GM19351 (cell line): Measurements from ENCODE around the gene ZNF516.
"Not testable (repeated sequence)": the region's sequence is repeated elsewhere in the genome, so short reads cannot be mapped to it uniquely, and the experiment has no call there.

Experiments
- ATAC-seq: cut with Tn5 transposase; IDR thresholded peaks from one replicate; pipeline ENCODE4 v1.9.1; 2021; ENCODE audit warnings: mild to moderate bottlenecking, moderate library complexity; ENCODE audit not compliant: unreplicated experiment

ZNF516 gene

DNA sequence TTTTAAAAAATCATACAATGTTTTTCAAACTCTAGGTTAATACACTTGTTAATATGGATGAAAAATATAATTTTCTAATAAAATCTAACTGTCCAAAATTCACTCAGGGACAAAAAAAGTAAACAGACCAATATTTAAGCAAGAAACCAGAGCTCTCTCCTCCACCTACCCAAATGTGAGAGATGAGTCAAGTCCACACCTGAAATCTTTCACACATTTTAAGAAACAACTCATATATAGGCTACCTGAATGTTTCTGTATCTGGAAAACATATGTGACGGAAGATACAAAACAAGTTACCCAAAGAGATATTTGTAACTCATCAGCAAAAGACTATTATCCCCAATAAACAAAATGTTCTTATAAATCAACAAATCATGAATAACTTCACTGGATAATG is 20.2 kb downstream of the ZNF516 start:
- ATAC-seq: peak; percentile 37

DNA sequence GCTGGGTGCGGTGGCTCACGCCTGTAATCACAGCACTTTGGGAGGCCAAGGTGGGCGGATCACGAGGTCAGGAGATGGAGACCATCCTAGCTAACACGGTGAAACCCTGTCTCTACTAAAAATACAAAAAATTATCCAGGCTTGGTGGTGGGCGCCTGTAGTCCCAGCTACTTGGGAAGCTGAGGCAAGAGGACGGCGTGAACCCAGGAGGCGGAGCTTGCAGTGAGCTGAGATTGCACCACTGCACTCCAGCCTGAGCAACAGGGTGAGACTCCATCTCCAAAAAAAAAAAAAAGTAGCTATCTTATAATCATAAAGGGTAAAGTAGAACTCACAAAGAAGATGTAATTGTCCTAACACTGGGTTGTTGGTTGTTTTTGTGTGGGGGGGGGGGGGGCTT is 21.5 kb downstream of the ZNF516 start:
- ATAC-seq: not testable (repeated sequence)

GRCh38 chr18:76472829-76473228 is 22.2 kb downstream of the ZNF516 start:
- ATAC-seq: no peak

GRCh38 chr18:76471593-76471992 is 23.4 kb downstream of the ZNF516 start:
- ATAC-seq: no peak

DNA sequence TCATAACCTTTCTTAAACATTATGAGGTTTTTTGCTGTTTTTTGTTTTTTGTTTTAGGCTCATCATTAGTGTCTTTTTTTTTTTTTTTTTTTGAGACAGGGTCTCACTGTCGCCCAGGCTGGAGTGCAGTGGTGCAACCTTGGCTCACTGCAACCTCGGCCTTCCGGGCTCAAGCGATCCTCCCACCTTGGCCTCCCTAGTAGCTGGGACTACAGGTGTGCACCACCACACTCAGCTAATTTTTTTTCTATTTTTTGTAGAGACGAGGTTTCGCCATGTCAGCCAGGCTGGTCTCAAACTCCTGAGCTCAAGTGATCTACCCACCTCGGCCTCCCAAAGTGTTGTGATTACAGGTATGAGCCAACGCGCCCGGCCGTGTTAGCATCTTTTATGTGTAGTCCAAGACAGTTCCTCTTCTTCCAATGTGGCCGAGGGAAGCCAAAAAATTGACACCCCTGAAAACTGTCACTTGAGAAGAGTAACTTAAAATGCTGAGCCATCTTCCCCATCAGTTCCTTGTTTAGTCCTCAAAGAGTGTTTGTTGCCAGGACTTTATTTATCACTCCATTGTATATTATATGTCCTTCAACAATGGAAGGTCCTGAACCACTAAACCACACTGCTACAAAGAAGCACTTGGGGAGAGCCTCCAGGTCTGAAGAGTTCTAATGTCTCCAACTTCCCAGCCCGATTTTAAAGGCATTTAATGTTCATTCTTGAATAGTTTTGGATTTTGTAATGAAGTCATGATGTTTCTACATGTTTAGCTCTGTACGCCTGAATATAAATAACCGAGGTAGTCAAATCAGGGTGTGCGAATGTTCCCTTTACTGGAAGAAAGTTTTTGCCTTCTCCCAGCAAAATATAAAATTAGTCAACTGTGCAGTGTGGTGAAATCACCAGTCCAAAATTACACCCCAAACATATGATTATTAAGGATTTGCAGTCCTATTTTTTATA is 26.4 kb downstream of the ZNF516 start:
- ATAC-seq: no peak

GRCh38 chr18:76467371-76468190 is 27.5 kb downstream of the ZNF516 start:
- ATAC-seq: no peak

- no peak for ATAC-seq
These were observed 28.5 kb downstream of the ZNF516 start for GRCh38 chr18:76466410-76466991.

GRCh38 chr18:76465630-76466409 is 29.2 kb downstream of the ZNF516 start:
- no peak for ATAC-seq

- no peak for ATAC-seq
These were observed 30.5 kb downstream of the ZNF516 start for GRCh38 chr18:76464281-76465259.

- ATAC-seq: no peak
These were observed 31.2 kb downstream of the ZNF516 start for GRCh38 chr18:76463872-76464271.

- no peak for ATAC-seq
These were observed 31.7 kb downstream of the ZNF516 start for GRCh38 chr18:76463358-76463757.

DNA sequence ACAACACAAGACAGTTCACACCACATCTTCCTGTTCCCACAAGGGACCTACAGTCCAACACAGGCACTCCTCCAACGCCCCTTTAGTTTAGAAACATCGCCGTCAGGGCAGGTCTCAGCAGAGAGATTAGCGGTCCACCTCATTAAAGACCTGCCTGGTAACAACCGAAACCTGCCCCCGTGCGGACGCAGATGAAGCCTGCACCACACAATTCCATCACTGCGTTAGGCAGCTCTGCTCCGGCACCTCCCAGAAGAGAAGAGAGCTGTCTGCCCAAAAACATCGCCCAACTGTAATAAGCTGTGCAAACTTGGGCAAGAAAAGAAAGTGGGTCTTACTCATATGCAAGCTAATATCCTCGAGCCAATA is 32.7 kb downstream of the ZNF516 start:
- no peak for ATAC-seq

GRCh38 chr18:76461692-76462325 is 33.2 kb downstream of the ZNF516 start:
- ATAC-seq: no peak

DNA sequence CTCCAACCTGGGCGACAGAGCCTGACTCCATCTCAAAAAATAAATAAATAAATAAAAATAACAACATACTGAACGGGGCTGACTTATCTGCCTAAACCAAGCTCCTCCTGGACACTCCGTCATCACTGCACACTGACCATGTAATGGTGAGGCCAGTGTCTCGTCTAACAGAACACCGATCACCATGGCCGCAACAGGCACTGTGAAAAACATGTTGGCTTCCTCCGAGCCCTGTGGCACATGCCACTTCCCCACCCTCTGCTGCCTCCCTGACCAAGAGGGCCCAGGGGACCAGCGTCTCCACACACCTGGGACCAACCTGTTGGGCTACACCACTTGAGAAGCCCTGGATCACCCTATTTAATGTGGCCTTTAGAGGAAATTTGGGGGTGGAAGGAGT is 33.9 kb downstream of the ZNF516 start:
- no peak for ATAC-seq

DNA sequence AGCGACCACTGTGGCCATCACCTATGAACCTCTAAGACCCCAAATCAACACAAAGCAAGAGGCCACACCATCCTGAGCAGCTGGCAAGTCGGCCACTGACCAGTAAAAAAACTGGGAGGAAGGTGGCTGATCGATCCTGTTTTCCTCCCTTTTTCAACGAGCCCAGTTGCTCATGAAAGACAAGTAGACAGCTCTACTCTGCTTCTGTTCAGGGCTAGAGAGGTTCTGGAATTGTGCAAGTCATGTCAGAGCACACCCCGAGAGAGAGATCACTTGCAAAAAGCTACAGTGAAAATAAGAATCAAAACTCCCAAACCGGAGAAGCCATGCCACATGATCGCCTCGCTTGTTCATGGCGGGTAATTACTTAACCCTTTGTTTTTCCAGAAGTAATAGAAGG is 34.6 kb downstream of the ZNF516 start:
- no peak for ATAC-seq

- ATAC-seq: no peak
These were observed 35.2 kb downstream of the ZNF516 start for GRCh38 chr18:76459687-76460350.

GRCh38 chr18:76459312-76459686 is 35.7 kb downstream of the ZNF516 start:
- no peak for ATAC-seq

- ATAC-seq: no peak
These were observed 36.3 kb downstream of the ZNF516 start for GRCh38 chr18:76458522-76459311.
